Urothelium cell line (cell line): ENCODE measurements around the gene HSPA1L.

Experiments
- DNase-seq: peaks from one replicate; pipeline ENCODE4 v3.0.0; 2011; ENCODE audit warnings: low spot score, mixed read lengths
- FAIRE-seq: peaks from 2 replicates; lab custom pipeline; 2011; peaks lifted over from hg19 to GRCh38; lab: Jason Lieb, UNC

The HSPA1L gene

GRCh38 chr6:31785475-31785874 lies 29.6 kb downstream of the HSPA1L start:
- FAIRE-seq (no peak), DNase-seq (no peak)

DNA sequence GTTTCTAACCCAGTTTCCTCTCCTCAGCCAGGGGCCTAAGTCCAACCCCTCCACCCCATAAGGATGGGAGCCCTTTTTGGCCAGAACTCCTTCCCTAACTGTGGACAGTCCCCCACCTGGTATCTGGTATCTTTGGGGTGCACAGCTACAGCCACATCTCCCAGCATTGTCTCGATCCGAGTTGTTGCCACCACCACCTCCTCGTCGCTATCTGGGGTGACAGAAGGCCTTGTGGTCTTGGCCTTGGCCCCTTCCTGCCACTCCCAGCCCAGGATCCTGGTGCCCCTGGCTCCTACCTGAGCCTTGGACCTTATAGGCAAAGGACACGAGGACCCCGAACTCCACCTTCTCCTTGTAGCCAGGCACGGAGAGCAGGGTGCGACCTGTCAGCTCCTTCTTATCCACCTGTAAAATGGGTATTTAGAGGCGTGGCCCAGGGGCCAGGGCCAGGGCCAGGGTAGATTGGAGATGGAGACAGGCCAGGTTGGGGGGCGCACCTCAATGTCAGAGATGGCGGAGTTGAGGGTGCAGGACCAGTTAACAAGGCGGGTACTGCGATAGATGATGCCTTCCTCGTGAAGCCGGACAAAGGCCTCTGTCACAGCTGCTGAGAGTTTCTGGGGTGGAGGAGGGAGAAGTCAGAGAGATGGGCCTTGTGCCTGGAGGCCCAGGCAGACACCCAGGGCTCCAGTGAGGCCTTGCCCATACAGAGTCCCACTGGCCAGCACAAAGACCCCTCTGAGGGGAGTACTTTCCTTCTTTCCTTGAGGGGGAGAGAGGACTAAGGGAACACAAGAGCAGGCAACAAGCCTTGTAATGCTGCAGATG lies 30.8 kb downstream of the HSPA1L start:
- FAIRE-seq (no peak), DNase-seq (no peak)

DNA sequence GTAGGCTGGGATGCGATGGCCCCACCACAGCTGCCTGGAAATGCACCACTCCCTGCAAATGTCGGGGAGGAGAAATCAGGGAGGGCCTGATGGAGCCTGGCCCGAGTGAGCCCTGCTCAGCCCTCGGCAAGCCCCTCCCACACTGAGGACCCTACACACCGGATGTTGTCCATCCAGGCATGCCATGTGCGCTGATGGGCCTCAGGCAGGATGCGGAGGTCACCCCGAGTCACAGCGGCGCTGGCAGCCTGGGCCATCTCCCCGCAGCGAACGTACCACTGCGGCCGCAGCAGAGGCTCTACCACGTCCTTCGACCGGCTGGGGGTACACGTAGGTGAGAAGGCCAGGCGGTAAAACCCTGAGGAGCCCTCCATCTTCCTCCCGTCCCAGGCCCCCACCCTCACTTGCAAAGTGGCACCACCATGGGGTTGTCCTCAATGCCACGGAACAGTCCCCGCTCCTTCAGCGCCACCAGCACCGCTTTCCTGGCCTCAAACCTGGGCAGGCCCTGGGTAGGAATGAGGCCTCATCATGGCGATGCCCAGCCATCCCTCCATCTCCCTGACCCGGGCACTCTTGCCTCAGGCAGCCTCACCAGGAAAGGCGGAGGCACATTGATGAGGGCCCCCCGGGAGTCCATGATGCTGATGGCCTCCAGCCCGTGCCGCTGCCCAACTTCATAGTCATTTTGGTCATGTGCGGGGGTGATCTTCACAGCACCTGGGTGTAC lies 32.8 kb downstream of the HSPA1L start:
- FAIRE-seq (no peak), DNase-seq (no peak)

DNA sequence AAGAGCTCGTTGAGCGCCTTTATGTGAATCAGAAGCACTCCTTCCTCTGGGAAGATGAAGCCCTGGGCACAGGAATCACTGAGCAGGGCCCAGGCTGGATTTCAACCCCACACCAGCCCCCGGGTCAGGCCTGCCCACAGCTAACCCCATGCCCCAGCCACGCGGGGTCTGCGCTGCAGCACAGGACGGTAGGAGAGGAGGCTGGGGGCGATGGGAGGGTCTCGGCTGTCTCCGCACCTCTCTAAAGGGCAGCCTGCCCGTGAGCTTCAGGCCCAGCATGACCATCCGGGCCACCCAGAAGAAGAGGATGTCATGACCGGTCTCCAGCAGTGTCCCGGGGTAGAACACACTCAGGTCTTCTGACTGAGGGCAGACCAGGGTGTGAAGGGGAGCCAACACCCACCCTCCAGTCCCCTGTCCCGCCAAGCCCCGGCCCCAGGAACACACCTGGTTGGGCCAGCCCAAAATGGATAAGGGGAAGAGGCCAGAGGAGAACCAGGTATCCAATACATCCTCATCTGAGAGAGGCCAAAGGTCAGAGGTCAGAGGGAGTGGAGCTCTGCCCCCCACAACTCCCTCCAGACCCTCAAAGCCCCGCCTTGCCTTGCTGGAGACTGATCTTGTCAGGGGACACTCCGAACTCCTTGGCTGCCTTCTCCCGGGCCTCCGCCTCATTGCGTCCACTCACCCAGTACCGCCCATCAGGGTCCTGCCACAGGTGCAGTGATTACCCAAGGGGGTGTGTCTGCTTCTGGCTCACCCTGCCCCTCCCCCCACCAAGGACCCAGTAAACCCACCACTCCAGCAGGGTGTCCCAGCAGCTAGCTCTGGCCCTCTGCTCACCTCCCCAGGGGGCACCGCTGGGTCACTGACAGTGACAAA lies 33.6 kb downstream of the HSPA1L start:
- FAIRE-seq (no peak), DNase-seq (no peak)

GRCh38 chr6:31780507-31781243 lies 34.4 kb downstream of the HSPA1L start:
- FAIRE-seq = no peak
- no peak for DNase-seq

GRCh38 chr6:31779908-31780307 lies 35.2 kb downstream of the HSPA1L start:
- no peak for FAIRE-seq

GRCh38 chr6:31778999-31779885 lies 35.8 kb downstream of the HSPA1L start:
- no peak for FAIRE-seq
- no peak for DNase-seq

More at GRCh38 chr6:31779908-31780307, 35.2 kb downstream of the HSPA1L start:
- DNase-seq = no peak

GRCh38 chr6:31778193-31778592 lies 36.9 kb downstream of the HSPA1L start:
- FAIRE-seq (no peak), DNase-seq (no peak)

GRCh38 chr6:31777667-31778050 lies 37.4 kb downstream of the HSPA1L start:
- FAIRE-seq (no peak), DNase-seq (no peak)

GRCh38 chr6:31776989-31777666 lies 38.0 kb downstream of the HSPA1L start, which contains the start of gene VWA7:
TSS of gene VWA7 (minus strand) at chr6:31777328. CDS start at chr6:31776779, 549 bp downstream.
- FAIRE-seq (peak; percentile 92), DNase-seq (peak; percentile 90)

DNA sequence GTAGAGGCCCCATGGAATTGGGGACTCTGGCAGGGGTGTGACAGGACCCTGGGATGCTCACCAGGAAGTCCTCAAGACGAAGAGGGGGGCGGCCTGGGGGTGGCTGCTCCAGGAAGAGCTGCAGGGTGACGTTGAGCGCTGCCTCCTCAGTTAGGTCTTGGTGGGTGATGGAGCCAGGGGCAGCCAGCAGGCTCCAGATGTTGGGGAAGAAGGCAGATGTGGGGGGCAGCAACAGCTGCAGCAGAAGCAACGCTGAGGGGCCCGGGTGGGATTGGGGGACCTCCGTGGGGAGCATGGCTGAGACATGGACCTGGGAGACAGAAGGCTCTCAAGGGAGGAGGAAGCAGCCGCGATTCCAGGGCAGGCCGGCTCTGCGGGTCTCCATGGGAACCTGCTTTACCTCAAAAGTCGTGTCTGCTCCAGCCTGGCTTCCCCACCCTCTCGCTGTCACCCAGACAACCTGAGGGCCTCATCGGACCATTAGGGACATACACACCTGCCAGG lies 38.5 kb downstream of the HSPA1L start:
- FAIRE-seq = no peak
- no peak for DNase-seq

DNA sequence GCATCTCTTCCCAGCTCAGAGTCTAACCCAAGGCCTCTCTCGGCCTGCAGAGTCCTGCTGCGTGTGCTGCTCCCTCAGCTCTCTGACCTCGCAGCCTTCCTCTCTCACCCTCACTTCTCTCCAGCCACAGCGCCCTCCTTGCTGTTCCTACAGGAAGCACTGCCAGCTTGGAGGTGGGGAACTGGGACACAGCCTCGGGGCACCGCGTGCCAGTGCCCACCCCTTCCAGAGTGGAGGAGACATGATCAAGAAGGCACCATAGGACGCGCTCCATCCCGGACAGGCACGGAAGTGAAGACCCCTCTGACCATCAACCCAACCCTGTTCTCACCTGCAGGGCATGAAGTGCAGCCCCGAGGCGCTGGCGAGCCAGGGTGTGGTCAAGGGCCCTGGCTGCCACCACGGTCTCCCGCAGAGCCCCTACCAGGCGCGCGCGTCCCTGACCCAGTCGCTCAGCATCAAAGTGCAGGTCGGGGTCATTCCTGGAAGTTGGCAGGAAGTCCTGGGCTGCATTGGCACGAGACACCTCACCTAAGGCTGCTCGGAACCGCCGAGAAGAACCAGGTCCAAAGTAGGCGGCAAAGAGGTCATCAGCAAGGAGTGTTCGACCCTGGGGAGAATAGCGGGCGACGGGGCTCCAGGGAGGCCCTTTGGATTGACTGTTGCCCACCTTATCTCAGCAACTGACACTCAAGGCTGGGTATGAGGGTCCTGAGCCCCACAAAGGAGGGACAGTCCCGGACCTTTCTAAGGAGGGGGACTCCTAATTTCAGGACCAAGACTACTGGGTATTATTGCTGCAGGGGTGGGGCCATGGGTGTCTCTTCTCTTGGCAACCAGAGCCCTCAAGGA lies 39.2 kb downstream of the HSPA1L start:
- DNase-seq (no peak), FAIRE-seq (no peak)

DNA sequence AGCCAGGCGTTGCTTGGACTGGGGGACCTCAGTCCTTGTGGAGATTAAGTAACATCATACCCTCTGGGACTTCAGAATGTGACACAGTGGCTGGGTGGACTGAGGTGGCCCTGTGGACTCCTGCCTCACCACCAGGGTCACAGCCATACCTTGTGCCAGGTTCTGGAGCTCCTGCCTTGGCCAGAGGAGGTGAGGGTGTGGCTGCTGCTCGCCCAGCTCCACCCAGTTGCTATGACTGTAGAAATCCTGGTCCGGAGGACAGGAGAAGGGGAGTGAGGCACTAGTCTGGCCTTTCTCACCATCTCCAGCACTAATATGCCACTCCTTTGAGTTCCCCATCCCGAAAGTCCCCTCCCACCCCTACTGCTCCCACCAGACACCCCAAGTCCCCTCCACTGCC lies 39.9 kb downstream of the HSPA1L start:
- no peak for FAIRE-seq
- DNase-seq = no peak

GRCh38 chr6:31771992-31772358 lies 43.1 kb downstream of the HSPA1L start:
- FAIRE-seq (no peak), DNase-seq (no peak)

DNA sequence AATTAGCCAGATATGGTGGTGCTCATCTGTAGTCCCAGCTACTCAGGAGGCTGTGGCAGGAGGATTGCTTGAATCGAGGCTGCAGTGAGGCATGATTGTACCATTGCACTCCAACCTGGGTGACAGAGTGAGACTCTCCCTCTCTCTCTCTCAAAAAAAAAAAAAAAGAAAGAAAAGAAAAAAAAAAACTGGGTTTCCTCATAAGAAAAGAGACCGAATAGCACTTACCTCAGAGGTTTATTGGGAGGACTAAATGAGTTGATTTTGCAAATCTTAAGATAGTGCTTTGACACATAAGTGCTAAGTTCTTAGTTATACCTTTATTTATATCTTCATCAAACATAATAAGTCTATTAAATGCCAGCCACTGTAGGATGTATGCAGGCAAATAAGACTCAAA lies 44.2 kb downstream of the HSPA1L start:
- DNase-seq = no peak
- FAIRE-seq = no peak

- peak; percentile 88 for DNase-seq
- no peak for FAIRE-seq
Observed at GRCh38 chr6:31769684-31770371, 45.3 kb downstream of the HSPA1L start.
